Left renal pelvis (tissue), 4 donors: ENCODE data around the gene GHR. TPM values are rescaled to one million over a fixed set of nuclear protein-coding genes. Genes with fewer than 3 reads are reported as not detected.
A peak's percentile ranks its signal among the peaks of the same experiment; 100 is the strongest.
"Not testable (repeated sequence)": the region's sequence is repeated elsewhere in the genome, so short reads cannot be mapped to it uniquely, and the experiment has no call there.

ENCODE experiments used
- DNase-seq, 4 donors: peaks; one replicate each; pipeline ENCODE4 v3.0.0-alpha.2; 2013; ENCODE audit warnings: low read depth in 4 of 4, low spot score in 3 of 4
- polyA plus RNA-seq, 4 donors: library from polyadenylated mRNA; unstranded; fragments of 120-200 nt; gene quantifications; one replicate each; pipeline ENCODE4 v1.2.1, GENCODE V29; 2013; ENCODE audit not compliant: insufficient read length in 4 of 4

GHR gene
- polyA plus RNA-seq, 4 donors = 17.1 to 40.9 (median 22.9) TPM

- no peak for DNase-seq
Measured at GRCh38 chr5:42636946-42637345, 213.7 kb downstream of the GHR start.

DNA sequence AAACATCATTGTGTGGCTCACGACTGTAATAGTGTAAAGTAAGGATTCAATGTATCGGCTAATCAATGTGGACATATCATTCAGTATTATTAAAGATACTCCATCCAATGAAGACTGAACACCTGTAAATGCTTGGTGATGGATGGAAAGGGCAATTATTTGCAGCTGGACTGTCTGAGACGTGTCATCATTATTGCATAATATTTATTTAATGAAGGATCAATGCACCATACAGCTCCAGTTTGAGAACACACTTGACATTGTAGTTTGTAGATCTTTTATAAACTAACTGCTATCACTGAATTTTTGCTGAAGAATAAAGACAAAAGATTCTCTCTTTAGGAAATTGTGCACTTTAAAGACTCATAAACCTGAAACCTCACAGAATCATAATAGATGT is 215.7 kb downstream of the GHR start:
- DNase-seq = no peak

GRCh38 chr5:42640835-42641234 is 217.6 kb downstream of the GHR start:
- DNase-seq = no peak

DNA sequence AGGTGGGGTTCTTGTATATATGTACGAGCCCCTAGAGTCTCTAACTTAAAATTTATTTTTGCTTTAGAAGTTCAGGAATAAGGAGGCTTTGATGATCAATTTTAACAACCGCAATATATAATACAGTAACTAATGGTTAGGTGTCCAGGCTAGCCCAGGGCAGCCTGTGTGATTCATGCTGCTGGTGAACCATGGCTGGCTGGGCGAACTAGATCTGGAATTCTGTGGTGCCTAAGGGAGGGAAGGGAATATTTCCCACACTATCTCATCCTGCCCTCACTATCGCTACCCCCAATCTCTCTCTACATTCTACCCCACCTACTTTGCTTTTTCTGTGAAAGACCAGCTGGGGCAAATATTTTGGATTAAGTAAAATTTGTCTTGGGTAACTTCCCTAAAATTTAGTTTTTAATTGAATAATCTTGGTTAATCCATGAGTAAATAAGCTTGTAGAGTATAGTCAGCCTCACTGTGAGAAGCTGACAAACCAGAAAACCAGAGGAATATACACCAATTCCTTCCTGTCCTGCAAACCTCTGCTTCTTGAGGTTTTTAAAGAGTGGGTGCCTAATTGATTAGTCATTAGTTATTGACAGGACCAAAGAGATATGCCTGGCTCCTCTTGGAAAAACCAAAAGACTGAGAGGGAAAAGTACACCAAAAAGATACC is 218.2 kb downstream of the GHR start:
- DNase-seq = no peak

DNA sequence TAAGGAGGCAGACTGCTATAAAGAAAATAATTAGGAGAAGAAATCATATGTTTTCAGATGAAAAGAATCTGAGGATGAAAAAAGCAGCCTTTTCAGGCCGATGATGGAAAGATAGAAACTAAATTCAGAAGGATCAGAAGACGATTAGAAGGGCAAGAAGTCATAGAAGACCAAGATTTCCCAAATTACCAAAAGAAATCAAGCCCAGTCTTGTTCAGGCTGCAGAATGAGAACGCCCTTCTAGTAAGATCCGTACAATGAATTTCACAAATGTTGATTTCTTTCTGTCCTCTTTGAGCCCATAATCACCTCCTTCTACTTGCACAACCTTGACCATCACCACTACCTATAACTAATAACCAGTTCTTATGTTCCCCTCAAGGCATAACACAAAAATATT is 218.8 kb downstream of the GHR start:
- no peak for DNase-seq

DNA sequence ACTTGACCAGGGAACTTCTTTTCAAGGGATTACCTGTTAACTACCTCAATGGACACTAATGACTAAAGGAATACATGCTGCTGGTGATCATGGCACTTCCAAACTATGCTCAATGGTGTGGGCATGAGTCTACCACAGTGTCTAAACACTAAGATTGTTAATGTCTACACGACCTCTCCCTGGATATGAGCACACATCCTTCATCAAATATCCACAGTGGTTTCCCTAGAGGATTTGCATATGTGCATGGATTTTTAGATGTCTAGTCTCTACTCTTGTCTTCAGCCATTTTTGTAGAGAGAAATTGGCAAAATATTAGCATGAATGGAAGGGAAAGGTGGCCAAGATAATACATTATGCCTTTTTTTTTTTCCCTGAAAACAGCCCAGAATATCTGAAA is 220.1 kb downstream of the GHR start:
- no peak for DNase-seq

DNA sequence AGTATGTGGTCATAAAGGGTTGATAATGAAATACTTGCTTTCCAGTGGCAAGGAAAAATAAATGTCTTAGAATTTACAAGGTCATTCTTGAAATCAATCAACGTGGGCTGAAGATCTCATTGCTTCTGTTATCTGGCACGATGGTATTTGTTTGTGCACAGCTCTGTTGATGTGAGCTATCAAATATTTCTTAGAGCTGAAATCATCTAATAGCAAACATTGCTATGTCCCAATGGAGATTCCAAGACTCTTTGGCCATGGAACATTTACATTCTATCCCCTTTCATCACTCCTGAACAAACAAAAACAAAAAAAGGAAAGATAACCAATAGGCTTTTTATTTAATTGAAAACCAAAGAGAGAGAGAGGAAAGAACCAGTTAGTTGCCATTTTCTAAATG is 221.9 kb downstream of the GHR start:
- no peak for DNase-seq

- DNase-seq = no peak
Measured at GRCh38 chr5:42648036-42648435, 224.8 kb downstream of the GHR start.

GRCh38 chr5:42648915-42649314 is 225.7 kb downstream of the GHR start:
- no peak for DNase-seq

DNA sequence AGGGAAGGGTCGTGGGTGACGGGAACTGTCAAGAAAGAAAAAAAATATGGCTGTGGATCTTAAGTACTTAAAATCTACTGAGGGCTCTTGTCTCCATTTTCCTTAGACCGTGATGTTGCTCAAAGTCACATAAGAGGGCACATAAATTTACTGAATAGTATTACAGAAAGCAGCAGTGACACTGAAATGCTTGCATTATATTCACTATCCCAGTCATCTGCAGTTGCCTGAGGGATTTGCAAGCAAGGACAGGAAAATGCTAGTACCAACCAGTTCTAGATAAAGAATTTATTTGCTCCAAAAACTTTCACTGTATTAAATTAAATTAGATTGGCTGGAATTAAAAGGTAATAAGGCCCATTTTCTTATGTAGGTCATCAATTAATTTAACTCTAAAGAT is 226.8 kb downstream of the GHR start:
- DNase-seq = no peak

DNA sequence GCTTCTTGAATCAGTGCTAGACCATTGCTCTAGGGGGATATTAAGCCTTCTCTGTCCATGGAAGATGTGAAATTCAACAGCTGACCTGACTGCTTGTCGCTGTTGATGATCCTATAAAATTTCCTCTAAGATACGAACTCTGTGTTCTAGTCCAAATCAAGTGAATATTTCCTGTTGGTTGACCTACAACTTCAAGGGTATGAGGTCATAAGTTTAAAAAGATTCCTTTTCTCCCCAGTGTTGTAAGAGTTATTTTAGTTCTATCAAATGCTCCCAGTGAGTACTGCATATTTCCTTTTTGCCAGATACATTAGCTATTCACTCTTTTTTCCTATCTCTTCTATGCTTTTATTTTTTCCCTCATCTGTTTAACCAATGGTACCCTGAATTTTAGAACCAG is 230.5 kb downstream of the GHR start:
- DNase-seq = no peak

- DNase-seq = no peak
Measured at GRCh38 chr5:42654645-42655044, 231.4 kb downstream of the GHR start.

DNA sequence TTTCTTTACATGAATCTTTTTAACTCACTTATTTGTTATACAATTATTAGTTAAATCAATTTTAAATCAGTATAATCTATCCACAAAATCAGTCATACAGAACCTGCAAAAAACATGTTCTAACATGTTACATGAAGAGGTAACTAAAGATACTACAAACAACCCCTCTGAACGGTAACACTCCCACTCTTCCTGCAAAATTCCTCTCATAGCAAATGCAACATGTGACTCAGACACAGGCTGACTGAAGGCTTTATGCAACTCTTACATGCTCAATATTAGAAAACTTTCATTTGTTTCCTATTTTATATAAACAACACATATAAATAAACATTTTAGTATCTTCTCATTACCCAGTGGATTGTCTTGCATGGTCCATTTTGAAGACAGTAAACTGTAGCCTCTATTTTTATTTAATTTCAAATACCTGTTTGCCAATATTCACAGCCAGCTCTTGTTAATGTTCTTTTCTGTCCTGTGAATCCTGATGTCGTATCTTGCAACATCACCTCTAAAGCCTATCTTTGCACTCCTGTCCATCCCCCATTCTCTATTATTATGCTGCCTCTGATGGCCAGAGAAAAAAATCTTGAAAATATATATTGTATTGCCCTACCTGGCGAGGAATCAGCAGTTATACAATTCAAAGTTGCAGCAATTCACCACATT is 232.9 kb downstream of the GHR start:
- DNase-seq = peak in 1 of 4 donors; percentile 6

GRCh38 chr5:42656651-42657015 is 233.4 kb downstream of the GHR start:
- peak in 1 of 4 donors; percentile 10 for DNase-seq

GRCh38 chr5:42659869-42660268 is 236.6 kb downstream of the GHR start:
- not testable (repeated sequence) for DNase-seq

DNA sequence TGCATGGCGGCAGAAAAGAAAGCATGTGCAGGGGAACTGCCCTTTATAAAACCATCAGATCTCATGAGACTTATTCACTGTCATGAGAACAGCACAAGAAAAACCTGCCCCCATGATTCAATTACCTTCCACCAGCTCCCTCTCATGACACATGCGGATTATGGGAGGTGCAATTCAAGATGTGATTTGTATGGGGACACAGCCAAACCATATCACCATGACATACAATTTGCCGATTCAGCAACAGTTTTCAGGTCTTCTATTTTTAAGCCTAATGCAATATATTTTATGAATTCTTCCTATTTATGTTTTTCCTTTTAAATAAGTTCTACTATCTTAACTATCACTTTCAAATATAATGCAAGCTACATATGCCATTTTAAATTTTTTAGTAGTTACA is 242.6 kb downstream of the GHR start:
- DNase-seq = no peak

- DNase-seq = no peak
Measured at GRCh38 chr5:42666869-42667268, 243.6 kb downstream of the GHR start.

GRCh38 chr5:42668254-42668653 is 245.0 kb downstream of the GHR start:
- no peak for DNase-seq

GRCh38 chr5:42672925-42673324 is 249.7 kb downstream of the GHR start:
- no peak for DNase-seq

- DNase-seq = no peak
Measured at GRCh38 chr5:42675602-42676001, 252.4 kb downstream of the GHR start.

DNA sequence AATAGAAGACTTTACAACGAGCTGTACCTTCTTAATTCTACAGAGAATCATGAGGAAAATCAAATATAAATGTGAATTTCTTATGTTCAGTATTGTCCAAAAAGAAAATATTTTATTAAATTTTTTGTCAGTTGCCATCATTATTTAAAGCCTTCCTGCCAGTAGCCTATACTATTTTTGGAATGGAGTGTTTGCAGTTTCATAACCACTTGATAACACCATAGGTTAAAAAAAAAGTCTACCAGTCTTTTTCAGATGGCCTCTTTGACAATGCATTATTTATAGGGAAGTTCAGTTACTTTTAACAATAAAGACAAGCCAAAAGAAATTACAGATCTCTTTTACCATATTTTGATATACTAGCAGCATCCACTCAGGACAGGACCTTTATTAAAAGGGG is 253.1 kb downstream of the GHR start:
- DNase-seq = no peak

DNA sequence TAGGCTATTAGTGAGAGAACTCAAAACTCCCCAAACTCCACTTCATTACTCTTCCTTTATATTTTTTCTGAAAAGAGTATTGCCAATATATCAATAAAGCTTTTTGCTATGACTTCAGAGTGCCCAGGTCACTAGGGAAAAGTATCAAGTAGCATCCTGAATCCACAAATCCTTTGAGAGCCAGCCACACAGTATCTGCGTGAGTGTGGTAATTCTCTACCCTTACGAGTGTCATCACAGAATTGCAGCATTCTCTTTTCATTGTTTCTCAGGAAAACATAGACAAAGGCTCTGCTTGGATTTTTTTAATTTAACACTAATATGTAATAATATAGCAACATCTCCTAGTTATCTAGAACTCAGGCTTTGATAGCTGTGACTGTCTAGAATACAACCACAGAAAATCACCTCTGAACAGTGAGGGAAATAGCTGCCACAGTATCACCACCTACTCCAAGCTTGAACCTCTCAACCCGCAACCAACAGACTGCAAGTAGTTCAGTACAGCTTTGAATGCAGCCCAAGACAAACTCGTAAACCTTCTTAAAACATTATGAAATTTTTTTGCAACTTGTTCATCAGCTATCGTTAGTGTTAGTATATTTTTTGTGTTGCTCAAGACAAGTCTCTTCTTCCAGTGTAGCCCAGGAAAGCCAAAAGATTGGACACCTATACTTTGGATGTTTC is 254.1 kb downstream of the GHR start:
- DNase-seq = no peak
